Measurements from ENCODE around the gene BMP8B.
"Not testable (repeated sequence)": the region's sequence is repeated elsewhere in the genome, so short reads cannot be mapped to it uniquely, and the experiment has no call there.

Gene BMP8B

DNA sequence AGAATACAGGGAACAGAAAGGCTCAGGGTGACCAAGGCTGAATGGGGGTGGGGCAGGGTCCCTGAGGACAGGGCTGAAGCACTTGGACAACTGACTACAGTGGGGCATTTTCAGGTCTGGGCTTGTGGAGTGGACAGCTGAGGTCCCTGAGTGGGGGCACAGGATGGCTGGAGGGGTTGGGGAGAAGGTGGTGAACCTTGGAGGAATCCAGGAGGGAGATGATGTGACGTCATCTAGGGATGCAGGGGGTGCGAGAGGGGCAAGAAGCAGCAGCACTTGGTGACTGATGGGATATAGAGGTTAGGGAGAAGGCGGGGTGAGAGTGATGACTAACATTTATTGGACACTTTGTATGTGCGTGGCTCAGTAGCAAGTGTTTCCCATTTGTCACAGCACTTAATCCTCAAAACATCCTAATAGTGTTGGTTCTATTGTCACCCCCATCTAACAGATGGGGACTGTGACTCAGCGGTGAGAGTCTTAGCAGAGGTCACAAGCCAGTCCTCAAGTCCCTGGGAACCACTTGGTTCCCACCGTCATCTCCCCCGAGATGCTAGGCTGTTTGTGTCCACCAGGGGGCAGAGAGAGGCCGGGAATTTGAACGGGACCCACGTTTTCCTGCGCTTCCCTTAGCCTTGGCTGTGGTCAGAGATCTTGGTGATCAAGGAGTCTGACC is 27.9 kb upstream of the BMP8B start:
- DNase-seq (ENCODE audit: low read depth in 1 of 2, low spot score in 1 of 2): peak; percentile 14 to 44

DNA sequence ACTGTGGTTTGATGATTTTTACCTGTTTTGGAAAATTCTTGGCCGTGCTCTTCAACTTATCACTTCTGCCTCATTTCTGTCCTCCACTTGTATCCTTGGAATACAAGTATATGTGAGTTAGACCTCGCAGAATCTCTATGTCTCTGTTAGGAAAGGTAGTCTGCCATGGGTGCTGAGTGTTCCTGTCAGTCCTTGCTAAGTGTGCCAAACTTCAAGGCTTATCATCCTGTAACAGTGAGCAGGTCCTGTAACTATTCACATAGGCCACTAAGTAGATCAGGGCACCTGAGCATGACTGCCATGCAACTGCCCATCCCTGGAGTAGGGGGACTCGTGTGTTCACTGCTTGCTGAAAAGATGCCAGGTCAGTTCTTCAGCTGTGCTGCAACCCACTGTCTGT is 24.2 kb upstream of the BMP8B start:
- DNase-seq (ENCODE audit: low read depth in 1 of 2, low spot score in 1 of 2): no peak

DNA sequence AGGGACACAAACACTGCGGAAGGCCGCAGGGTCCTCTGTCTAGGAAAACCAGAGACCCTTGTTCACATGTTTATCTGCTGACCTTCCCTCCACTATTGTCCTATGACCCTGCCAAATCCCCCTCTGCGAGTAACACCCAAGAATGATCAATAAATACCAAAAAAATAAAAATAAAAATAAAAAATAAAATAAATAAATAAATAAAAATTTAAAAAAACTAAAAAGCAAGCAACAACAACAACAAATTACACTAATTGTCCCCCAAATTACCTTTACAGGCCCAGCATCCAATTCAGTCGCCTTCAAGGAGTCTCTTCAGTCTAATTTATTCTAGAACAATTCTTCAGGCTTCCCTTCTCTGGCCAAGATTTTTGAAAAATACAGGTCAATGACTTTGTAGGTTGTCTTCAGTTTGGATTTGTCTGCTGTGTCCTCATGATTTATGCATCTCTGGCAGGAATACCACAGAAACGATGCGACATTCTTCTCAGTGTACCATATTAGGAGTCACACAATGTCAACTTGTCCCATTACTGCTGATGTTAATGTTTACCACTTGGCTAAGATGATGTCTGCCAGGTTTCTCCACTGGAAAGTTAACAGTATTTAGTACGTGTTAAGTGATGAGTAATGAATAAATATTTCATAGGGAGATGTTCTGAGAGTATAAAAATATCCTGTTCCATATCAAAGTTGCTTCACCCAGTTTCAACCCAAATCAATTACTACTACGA is 20.3 kb upstream of the BMP8B start:
- no peak for DNase-seq (ENCODE audit: low read depth in 1 of 2, low spot score in 1 of 2)

DNA sequence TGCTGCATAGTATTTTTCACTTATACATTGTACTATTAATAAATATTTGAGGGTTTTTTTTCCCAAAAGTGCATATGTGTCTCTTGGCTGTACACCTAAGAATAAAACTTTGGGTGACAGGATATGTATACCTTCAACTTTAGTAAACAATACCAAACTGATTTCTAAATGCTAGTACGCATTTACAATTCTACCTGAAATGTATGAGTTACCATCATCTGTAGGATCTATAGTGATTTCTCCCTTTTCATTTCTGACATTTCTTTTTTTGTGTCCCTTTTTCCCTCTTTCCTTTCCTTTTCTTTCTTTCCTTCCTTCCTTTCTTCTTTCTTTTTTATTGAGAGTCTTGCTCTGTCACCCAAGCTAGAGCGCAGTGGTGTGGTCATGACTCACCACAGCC is 16.7 kb upstream of the BMP8B start:
- no peak for DNase-seq (ENCODE audit: low read depth in 1 of 2, low spot score in 1 of 2)

DNA sequence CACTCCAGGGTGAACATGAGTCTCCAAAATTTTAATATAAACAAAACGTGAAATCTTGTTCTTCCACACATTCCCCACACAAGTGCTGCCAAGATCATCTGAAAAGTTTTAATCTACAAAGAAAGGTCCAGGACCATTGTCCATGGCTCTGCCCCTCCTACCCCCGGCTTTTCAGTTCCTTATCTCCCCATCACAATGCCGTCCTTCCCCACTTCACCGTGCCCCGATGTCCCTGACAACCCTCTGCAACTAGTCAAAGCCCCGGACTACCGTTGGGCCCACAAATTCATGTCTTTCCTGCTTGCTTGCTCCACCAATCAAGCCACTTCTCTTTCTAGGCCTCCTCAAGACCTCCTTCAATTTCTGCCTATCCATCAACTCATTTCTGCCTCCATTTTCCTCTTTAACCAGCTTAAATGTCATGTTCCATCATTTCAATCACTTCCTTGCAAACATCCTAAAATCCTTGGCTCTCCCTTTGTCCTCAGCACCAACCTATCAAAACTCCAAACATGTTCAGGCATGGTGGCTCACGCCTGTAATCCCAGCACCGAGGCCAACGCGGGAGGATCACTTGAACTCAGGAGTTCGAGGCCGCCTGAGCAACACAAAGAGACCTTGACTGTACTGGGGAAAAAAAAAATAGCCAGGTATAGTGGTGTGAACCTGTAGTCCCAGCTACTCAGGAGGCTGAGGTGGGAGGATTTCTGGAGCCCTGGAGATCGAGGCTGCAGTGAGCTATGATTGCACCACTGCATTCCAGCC is 14.0 kb upstream of the BMP8B start:
- no peak for DNase-seq (ENCODE audit: low read depth in 1 of 2, low spot score in 1 of 2)

DNA sequence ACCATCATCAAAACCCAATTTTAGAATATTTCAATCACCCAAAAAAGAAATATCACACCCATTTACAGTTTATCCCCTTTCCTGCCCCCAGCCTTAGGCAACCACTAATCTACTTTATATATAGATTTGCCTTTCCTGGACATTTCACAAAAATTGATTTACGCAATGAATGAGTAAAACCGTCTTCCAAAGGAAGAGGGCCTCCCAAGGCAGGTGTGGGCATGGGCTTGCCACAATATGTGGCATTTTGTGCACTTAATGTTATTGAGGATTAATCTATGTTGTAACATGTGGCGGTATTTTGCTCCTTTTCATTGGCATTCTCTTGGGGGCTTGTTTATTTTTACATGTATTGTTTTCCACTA is 11.8 kb upstream of the BMP8B start:
- no peak for DNase-seq (ENCODE audit: low read depth in 1 of 2, low spot score in 1 of 2)

DNA sequence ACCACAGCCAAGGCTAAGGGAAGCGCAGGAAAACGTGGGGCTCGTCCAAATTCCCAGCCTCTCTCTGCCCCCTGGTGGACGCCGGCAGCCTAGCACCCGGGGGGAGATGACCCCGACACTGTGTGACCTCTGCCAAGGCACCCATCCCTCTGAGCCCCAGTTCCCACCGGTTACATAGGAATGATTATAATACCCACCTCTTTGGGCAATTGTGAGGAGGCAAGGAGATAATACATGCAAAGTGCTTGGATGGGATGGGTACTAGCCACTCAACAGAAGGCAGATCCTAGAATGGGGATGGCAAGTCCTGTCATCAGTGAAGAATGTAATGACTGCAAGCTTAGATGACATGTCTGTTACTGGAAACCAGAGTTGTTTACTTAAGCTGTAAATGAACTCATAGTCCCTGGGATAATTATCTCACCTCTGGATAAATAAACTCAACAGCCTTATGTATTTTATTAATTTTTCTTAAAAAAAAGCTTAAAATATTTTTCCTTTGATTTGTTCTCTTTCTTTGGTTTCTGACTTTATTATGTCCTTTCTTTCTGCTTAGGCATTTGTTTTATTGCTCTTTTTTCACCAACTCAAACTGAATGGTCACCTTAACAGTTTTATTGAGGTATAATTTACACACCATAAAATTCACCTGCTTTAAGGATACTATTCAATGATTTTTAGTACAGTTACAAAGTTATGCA is 11.3 kb upstream of the BMP8B start:
- DNase-seq (ENCODE audit: low read depth in 1 of 2, low spot score in 1 of 2): peak; percentile 46 to 50

DNA sequence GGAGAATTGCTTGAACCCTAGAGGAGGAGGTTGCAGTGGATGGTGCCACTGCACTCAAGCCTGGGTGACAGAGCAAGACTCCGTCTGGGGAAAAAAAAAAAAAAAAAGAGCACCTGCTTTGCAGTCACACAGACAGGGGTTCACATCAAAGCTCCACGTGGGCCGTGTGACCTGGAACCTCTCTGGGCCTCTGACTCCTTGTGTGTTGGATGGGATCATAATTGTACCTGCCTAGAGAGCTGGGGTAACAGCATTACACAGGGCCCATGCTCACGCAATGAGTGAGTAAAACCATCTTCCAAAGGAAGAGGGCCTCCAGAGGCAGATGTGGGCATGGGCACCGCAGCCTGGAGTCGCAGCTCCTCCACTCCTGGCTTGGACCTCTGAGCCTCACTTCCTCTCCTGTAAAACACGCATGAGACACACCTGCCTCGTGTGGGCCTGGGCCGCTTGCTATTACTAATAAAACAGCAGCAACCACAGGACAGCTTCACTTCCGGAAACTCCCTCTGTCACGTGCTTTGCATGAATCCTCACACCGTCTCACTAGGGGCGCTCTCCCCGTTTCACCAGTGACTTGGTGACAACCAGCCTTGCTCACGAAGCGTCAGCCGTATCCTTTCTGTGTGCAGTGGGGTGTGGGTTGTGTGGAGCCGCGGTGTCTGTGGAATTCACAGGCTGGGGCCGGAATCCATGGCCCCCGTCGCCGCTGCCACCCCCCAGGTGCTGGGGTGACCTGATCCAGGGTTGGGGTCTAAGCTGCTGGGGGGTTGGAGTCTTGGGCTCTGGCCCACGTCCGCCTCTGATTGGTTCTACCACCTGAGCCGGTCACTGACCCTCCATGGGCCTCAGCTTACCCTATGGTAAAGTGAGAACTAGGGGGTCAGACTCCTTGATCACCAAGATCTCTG is 10.4 kb upstream of the BMP8B start:
- DNase-seq (ENCODE audit: low read depth in 1 of 2, low spot score in 1 of 2): peak; percentile 78 to 82

DNA sequence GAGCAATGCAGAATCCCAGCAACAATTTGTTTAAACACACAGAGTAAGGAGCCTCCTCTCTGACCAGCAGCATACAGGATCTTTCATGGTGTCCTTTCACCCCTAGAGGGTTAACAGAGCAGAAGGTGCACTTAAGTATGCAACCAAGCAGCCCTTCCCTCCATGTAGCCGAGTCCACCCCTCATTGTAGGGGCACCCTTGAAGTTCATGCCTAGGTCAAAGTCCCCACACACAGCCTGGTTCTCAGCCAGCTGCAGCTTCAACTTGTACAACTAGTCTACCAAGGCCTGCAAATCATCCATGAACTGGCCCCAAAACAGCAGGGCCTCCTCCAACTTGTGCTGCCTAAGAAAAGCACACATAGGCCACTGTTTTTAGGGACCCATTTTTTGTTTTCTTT is 7.0 kb upstream of the BMP8B start:
- no peak for DNase-seq (ENCODE audit: low read depth in 1 of 2, low spot score in 1 of 2)

DNA sequence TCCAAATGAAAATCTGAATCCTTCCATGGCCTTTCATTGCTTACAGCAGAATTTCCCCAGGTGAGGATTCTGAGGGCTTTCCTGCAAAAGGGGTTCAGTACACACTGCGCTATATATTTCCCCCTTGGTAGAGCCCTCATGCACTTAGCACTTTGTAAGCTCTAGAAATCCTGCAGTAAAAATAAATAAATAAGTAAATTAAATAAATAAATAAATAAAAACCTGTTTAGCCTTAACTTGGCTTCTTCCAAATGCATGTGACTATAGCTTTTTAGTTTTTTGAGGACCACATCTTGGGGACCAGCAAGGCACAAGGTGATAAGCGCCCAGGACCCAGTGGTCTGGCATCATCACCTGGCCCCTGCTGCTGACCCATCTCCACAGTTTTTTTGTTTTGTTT is 3.2 kb upstream of the BMP8B start:
- no peak for DNase-seq (ENCODE audit: low read depth in 1 of 2, low spot score in 1 of 2)

DNA sequence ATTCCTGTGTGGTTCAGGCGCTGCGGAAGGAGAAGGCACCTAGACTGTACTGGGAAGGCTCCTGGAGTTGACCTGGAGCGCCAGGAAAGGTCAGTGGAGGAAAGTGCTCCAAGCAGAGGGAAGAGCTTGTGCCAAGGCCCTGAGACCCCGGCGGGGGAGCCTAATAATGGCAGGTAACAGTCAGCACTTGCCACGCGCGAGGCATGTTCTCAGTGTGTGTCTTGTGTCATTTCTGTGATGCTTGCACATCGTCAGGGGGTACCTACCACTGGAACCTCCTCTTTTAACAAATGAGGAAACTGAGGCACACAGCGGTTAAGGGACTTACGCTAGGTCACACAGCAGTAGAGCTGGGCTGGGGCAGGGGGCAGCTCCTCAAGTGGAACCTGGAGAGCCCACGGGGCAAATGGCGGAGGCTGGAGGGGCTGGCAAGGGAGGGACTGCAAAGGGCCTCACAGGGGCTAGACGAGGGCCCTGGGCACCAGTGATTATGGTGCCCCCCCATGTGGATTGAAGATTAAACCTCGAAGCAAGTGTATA is 976 bp upstream of the BMP8B start:
- no peak for DNase-seq (ENCODE audit: low read depth in 1 of 2, low spot score in 1 of 2)

DNA sequence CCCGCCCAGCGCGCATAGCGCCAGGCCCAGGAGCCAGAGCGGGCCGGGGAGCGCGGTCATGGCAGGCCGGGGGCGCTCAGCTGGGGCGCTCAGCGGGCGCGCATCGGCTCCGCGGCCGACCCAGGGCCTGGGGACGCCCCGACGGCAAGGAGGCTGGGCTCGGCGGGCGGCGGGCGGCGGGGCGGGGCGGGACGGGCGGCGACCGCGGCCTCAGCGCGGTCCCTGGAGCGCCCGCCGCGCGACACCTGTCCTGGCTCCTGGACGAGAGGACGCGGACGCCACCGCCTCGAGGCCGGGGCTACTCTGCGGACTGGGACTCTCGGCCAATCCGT is 273 bp downstream of the BMP8B start:
- no peak for DNase-seq (ENCODE audit: low read depth in 1 of 2, low spot score in 1 of 2)

DNA sequence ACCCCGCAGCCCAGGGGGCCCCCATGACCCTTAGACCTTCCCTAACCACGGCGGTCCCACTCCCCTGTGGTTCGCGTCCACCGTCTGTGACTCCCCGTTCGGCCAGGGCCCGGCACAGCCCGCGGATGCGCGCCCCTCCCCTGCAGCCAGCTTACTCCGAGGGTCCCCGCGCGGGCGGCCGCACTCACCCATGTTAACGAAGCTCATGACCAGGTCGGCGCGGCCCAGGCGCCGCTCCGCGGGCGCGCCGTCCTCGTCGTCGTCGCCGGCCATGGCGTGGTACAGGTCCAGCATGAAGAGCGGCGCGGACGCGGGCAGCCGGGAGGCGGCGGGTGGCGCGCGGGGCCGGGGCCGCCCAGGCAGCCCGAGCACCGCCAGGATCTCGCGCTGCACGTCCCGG is 701 bp downstream of the BMP8B start:
- not testable (repeated sequence) for DNase-seq (ENCODE audit: low read depth in 1 of 2, low spot score in 1 of 2)

DNA sequence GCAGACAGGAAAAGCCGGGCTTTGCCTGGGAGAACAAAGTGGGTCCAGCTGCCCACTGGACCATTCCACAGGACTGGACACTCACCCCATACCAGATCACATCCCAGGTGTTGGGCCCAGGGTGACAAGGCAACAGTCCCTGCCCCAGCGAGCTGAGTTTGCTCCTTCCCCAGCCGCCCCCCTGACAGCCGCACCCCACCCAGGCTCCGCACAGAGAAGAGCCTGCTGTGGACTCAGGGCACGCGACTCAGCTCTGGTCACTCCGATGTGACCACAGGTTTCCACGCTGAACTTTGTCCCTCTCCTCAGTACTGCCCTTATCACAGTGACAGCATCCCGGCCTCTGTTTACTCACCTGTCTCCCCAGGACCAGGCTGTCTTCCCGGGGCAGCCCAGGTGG is 1.2 kb downstream of the BMP8B start:
- no peak for DNase-seq (ENCODE audit: low read depth in 1 of 2, low spot score in 1 of 2)

DNA sequence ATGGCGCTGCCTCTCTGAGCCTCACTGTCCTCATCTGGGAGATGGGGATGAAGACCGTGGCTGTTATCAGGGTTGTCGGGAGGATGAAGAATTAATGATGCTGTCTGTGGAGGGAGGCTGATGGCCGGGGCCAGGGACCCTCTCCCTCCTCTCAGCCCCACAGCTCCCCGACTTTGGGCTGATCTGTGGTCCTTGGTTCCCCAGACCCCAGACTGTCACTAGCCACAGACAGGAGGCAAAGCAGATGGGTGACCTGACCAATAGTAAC is 1.6 kb downstream of the BMP8B start:
- not testable (repeated sequence) for DNase-seq (ENCODE audit: low read depth in 1 of 2, low spot score in 1 of 2)

DNA sequence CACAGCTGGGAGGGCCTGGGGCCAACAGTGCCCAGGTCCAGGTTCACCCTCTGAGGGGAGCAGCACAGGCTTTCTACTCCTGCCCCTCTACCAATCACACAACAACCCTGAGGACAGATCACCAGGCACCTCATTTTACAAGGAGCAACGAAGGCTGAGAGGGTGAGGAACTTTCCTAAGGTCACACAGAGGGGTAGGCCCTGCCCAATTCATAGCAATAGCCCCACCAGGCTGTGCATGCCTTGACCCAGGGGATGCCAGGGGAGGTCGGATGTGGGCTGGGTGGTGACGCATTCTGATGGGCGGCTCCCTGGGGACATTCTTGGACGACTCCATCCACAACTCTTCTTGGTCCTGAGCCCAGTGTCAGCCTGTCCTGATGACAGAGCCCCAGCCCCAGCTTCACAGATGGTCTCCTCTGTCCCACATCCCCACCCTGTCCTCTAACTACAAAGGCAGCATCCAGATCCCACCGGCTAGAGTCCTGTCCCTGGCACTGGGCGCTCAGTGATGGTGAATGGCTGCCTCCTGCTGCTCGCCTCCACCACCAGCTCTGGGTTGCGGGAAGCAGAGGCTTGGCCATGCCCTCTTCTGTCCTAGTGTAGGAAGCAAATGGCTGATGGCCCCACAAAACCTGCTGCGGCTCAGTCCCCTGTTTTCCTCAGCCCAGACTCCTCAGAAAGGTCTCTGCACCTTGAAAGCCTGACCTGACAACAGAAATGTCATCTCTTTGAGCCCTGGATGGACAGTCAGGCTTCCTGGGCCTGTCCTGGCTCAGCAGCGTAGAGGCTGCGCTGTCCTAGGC is 2.2 kb downstream of the BMP8B start:
- DNase-seq (ENCODE audit: low read depth in 1 of 2, low spot score in 1 of 2): not testable (repeated sequence)

DNA sequence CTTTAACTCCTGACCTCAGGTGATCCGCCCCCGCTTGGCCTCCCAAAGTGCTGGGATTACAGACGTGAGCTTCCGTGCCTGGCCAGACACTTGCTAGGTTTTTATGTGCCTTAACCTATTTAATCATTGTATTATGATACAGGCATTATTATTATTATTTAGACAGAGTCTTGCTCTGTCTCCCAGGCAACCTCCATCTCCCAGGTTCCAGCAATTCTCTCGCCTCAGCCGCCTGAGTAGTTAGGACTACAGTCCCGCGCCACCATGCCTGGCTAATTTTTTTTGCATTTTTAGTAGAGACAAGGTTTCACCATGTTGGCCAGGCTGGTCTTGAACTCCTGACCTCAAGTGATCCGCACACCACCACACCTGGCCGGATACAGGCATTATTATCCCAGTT is 6.0 kb downstream of the BMP8B start:
- DNase-seq (ENCODE audit: low read depth in 1 of 2, low spot score in 1 of 2): not testable (repeated sequence)

DNA sequence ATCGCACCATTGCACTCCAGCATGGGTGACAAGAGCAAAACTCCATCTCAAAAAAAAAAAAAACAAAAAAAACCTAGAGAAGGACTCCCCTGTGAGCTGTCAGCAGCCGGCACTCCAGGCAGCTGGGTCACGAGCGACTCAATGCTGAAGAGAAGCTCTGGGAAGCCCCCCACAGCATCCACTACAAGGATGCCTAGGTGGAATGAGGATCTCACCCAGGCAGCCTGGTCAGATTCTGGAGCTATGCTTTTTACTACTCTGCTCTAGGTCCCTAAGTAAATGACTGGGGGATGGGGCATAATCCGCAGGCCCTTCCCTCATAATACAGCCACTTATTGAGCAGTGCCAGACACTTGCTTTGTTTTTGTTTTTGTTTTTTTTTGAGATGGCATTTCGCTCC is 6.6 kb downstream of the BMP8B start:
- no peak for DNase-seq (ENCODE audit: low read depth in 1 of 2, low spot score in 1 of 2)

DNA sequence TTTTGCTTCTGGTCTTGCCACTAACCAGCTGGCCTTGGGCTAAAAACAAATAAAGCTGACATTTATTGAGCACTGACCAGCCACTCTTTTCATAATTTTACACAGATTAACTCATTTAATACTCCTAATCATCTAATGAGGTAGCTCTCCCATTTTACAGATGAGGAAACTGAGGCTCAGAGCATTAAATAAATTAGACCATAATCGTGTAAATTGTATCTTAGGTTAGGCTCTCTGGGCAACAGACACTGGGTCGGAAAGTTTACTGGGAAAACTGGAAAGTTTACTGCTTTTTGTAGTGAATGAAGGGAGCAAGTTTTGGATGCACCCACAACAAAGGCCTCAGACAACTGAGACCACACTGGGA is 7.3 kb downstream of the BMP8B start:
- DNase-seq (ENCODE audit: low read depth in 1 of 2, low spot score in 1 of 2): no peak

DNA sequence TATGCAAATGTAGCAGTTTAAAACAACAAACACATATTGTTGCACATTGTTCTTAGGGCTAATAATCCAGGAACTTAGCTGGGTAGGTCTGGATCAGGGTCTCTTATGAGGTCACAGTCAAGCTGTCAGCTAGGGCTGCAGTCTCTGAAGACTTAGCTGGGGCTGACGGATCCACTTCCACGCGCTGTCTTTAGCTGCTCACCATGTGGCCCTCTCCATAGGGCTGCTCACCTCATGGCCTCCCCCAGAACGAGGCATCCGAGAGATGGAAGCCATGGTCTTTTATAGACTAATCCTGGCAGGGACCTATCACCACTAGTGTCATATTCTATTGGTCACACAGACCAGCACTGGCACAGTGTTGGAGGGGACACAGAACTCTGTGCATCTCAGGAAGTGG is 8.8 kb downstream of the BMP8B start:
- no peak for DNase-seq (ENCODE audit: low read depth in 1 of 2, low spot score in 1 of 2)

Data from activated T-helper 1 cell treated with anti-CD3 and anti-CD28 coated beads, Interleukin-2, amount 50 U/mL, for 16 hours (primary cell).